Measurements from ENCODE around the gene CACNG3. TPM values are rescaled to one million over a fixed set of nuclear protein-coding genes. Genes with fewer than 3 reads are reported as not detected.

Gene CACNG3
- total and polyA plus RNA-seq, 2 donors (not counting 3 experiments of a cell fraction or from before 2014, with no cell fraction given) = not detected

GRCh38 chr16:24297375-24297774 is 41.2 kb downstream of the CACNG3 start:
- H2AFZ ChIP-seq (ENCODE audit: low read depth, low read length) = no peak overlapping the region
- FAIRE-seq (no peak), DNase-seq (ENCODE audit: low read depth, low spot score) (no peak)
- ChIA-PET POLR2A (no interaction called here), CTCF (interaction anchor here (1.1 kb wide), 1 partner anchor 145 kb away, joined by 3 read pairs; no protein-coding TSS in a partner anchor)
- intact Hi-C loops (cut with micrococcal nuclease) = no loop called here
- H3K79me2 ChIP-seq (ENCODE audit: control insufficient read depth, insufficient read depth, low read length) = no peaks in the 10 kb centered on the region
- no peaks in the 10 kb centered on the region for H4K20me1 ChIP-seq (replicated peaks; ENCODE audit: control insufficient read depth, extremely low read depth, insufficient read depth, low read length)
- TF ChIP-seq CTCF (IDR thresholded peaks at IDR 0.05; ENCODE audit: extremely low read depth in 1 of 2, insufficient read depth in 1 of 2, low read depth in 1 of 2, low read length in 2 of 2) (no peak), MAX (IDR thresholded peaks at IDR 0.05; ENCODE audit: insufficient read depth, insufficient read length) (no peak), JUN (IDR thresholded peaks at IDR 0.05; ENCODE audit: borderline replicate concordance, insufficient read depth, insufficient read length, low read depth) (no peak), GATA2 (IDR thresholded peaks at IDR 0.05; ENCODE audit: insufficient read depth, insufficient read length, low read depth, low read length) (no peak), MYC (IDR thresholded peaks at IDR 0.05; ENCODE audit: low read depth, low read length) (no peak), FOS (IDR thresholded peaks at IDR 0.05; ENCODE audit: borderline replicate concordance, insufficient read depth, low read length) (no peak), POLR2AphosphoS5 (IDR thresholded peaks at IDR 0.05; ENCODE audit: insufficient read depth, low read depth, low read length) (no peak), POLR2A (IDR thresholded peaks at IDR 0.05; ENCODE audit: low read depth, low read length) (no peak), EZH2 (IDR thresholded peaks at IDR 0.05; ENCODE audit: borderline replicate concordance, low read depth, low read length, severe bottlenecking) (no peak)
- H3K4me2 ChIP-seq (ENCODE audit: insufficient read depth, low read length) = no peak overlapping the region
- no peaks in the 10 kb centered on the region for H3K4me1 ChIP-seq (ENCODE audit: control insufficient read depth, extremely low read depth, insufficient read depth, low read length)
- H3K27me3 ChIP-seq (ENCODE audit: control insufficient read depth in 2 of 2, insufficient read depth in 2 of 2, low read length in 2 of 2) = no peaks in the 10 kb centered on the region
- H3K9ac ChIP-seq (replicated peaks; ENCODE audit: extremely low read depth, insufficient read depth, low read length) = no peak overlapping the region
- H3K27ac ChIP-seq (ENCODE audit: insufficient read depth, low read depth, low read length) = no peak overlapping the region
- no peak overlapping the region for H3K4me3 ChIP-seq (replicated peaks in 1 of 3; ENCODE audit: insufficient read depth in 1 of 3, low read depth in 1 of 3, low read length in 3 of 3)
- H3K36me3 ChIP-seq (ENCODE audit: control insufficient read depth in 2 of 2, extremely low read depth in 1 of 2, insufficient read depth in 2 of 2, low read length in 2 of 2) = no peaks in the 10 kb centered on the region
- no peaks in the 10 kb centered on the region for H3K9me3 ChIP-seq (replicated peaks; ENCODE audit: control insufficient read depth, insufficient read depth, low read length)
- no TSS peak for BruUV-seq (replicated peaks)
- H3K9me1 ChIP-seq (replicated peaks; ENCODE audit: control insufficient read depth, extremely low read depth, insufficient read depth, low read length) = no peaks in the 10 kb centered on the region
- dilution Hi-C loops (cut with MboI; ENCODE audit: extremely low pct_ligation_motif_present, low sequenced_read_pairs) = no loop called here
